AG04449 (cell line): ENCODE data around the gene BET1.

Source experiments
- CTCF ChIA-PET: fragments of 350-600 bp; formaldehyde crosslinking; extraction: SDS; loops from one replicate; lab custom pipeline; 2021; ENCODE audit warnings: antibody characterized with exemption; lab: Yijun Ruan, JAX
- POLR2A ChIA-PET: fragments of 400-600, 350-600 bp; formaldehyde crosslinking; extraction: SDS; loops from one replicate; lab custom pipeline; 2020; ENCODE audit warnings: antibody characterized with exemption, inconsistent platforms; lab: Yijun Ruan, JAX
- DNase-seq: peaks from one replicate; pipeline ENCODE4 v3.0.0-alpha.2; 2010; ENCODE audit warnings: low read depth, low spot score
- H3K4me3 ChIP-seq: 2 replicates; pipeline ENCODE4 v1.5.1; 2011; ENCODE audit warnings: low read depth, mild to moderate bottlenecking, control low read depth, low read length
- CTCF ChIP-seq: IDR thresholded peaks from one replicate; pipeline ENCODE4 v1.5.1; 2011; ENCODE audit warnings: mild to moderate bottlenecking, moderate library complexity, low read length, control low read depth, inconsistent platforms; ENCODE audit not compliant: insufficient read depth; ENCODE audit errors: missing control alignments

Gene BET1

GRCh38 chr7:94004024-94004951 lies at the start of gene BET1:
Gene BET1, minus strand, starts transcription at chr7:94004355. Its CDS starts 139 bp downstream, at chr7:94004216.
- no peak for TF ChIP-seq CTCF
- peak within 1 kb of the TSS; percentile 83 for H3K4me3 ChIP-seq
- CTCF ChIA-PET = no interaction called here
- DNase-seq = peak; percentile 72
- POLR2A ChIA-PET = no interaction called here

GRCh38 chr7:94053532-94053931 lies 49.4 kb upstream of the BET1 start:
- POLR2A ChIA-PET = no interaction called here
- TF ChIP-seq CTCF = no peak
- no peak for DNase-seq
- no peak overlapping the region for H3K4me3 ChIP-seq
- CTCF ChIA-PET = no interaction called here

GRCh38 chr7:94052398-94053180 lies 48.4 kb upstream of the BET1 start:
- ChIA-PET CTCF (no interaction called here), POLR2A (no interaction called here)
- no peak overlapping the region for H3K4me3 ChIP-seq
- no peak for DNase-seq
- no peak for TF ChIP-seq CTCF

- no peak overlapping the region for H3K4me3 ChIP-seq
- no peak for DNase-seq
- CTCF ChIA-PET = no interaction called here
- POLR2A ChIA-PET = no interaction called here
- TF ChIP-seq CTCF = no peak
These were observed 45.9 kb upstream of the BET1 start for GRCh38 chr7:94050046-94050445.

GRCh38 chr7:94049615-94050014 lies 45.5 kb upstream of the BET1 start:
- ChIA-PET POLR2A (no interaction called here), CTCF (no interaction called here)
- no peak for TF ChIP-seq CTCF
- DNase-seq = no peak
- H3K4me3 ChIP-seq = no peak overlapping the region

- no peak overlapping the region for H3K4me3 ChIP-seq
- POLR2A ChIA-PET = no interaction called here
- CTCF ChIA-PET = no interaction called here
- DNase-seq = no peak
- no peak for TF ChIP-seq CTCF
These were observed 44.6 kb upstream of the BET1 start for GRCh38 chr7:94048755-94049154.
